GM12801 (cell line): ENCODE data around the gene INIP.

Source experiments
- CTCF ChIP-seq: IDR thresholded peaks from one replicate; pipeline ENCODE4 v1.5.1; 2011; ENCODE audit warnings: control low read depth; ENCODE audit not compliant: insufficient read length; ENCODE audit errors: extremely low read depth

INIP gene

GRCh38 chr9:112717661-112718331, at the start of gene INIP:
Gene INIP (minus strand): TSS chr9:112718117. CDS start chr9:112716485, 1,632 bp downstream.
- TF ChIP-seq CTCF = no peak

- TF ChIP-seq CTCF = no peak
Measured at GRCh38 chr9:112765281-112765680, 47.4 kb upstream of the INIP start.

GRCh38 chr9:112764837-112765236, 46.9 kb upstream of the INIP start:
- no peak for TF ChIP-seq CTCF

GRCh38 chr9:112764344-112764743, 46.4 kb upstream of the INIP start:
- TF ChIP-seq CTCF = no peak

GRCh38 chr9:112762726-112763518, 45.0 kb upstream of the INIP start:
- TF ChIP-seq CTCF = no peak

GRCh38 chr9:112761912-112762655, 44.2 kb upstream of the INIP start:
- TF ChIP-seq CTCF = no peak

GRCh38 chr9:112760821-112761220, 42.9 kb upstream of the INIP start:
- TF ChIP-seq CTCF = no peak
